ENCODE data around the gene SMIM10L2A.
"Not testable (repeated sequence)": the region's sequence is repeated elsewhere in the genome, so short reads cannot be mapped to it uniquely, and the experiment has no call there.

SMIM10L2A gene

DNA sequence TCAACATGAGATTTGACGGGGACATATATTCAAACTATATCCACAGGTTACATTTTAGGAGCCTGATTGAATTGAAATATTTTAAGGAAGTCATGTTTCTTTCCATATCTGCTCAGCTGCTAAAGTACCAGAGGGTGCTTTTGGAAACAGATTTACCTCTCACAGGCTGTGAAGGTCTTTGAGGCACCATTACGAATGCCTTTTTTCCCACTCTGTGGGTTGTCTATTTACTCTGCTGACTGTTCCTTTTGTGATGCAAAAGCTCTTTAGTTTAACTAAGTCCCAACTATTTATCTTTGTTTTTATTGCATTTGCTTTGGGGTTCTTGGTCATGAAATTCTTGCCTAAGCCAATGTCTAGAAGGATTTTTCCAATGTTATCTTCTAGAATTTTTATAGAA lies 40.0 kb downstream of the SMIM10L2A start:
- DNase-seq: not testable (repeated sequence)

DNA sequence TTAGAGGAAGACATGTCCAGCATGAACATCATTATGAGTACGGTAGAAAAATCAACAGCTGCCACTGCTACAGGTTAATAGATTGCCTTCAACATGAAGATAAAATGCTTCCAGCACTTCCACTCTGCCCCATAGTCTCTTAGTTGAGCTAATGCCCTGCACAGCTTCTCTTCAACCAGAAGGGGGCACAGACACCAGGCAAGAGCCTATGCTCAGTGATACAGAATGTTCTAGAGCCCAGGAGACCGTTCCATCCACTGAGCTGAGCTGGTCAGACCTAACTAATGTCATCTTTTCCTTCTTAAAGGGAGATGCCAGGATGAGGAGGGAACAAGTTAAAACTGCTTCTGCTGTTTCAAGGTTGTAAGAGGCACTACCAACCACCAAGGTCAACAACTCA lies 42.2 kb downstream of the SMIM10L2A start:
- DNase-seq: no peak

DNA sequence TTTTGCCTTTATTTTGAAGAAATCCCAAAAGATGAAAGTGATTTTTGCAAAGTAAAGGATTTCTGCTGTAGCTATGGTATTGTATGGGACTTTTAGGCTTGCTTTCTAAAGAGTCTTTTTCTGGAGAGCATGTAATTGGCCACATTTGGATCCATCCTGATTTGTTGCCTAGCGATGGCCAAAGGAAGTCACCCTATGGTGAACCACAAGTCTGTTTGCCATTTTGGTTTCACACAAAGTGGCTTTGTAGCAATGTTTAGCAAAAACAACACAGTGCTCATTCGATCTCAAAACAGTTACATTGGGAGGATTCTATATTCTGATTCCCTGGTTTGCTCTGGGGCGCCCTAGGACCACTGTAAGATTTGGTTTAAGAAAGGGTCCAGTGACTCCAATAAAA lies 54.6 kb downstream of the SMIM10L2A start:
- no peak for DNase-seq

DNA sequence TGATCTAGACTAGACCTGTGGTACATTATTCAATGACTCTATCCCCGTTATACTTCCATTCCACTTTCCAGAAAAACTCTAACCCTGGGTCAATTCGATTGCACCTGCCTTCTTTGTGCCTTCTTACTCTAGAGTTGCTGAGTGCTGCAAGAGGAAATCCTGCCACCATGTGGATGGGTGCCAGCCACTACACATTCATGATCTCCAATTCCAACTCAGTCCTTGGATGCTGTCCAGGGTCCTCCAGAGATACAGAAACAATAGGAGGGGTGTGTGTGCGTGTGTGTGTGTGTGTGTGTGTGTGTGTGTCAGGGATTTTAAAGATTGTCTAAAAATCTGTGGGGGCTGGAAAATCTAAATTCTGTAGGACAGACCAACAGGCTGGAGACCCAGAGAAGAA lies 55.8 kb downstream of the SMIM10L2A start:
- DNase-seq: peak; percentile 42

Data from DMS79 treated with DMSO at 0.1 percent for 48 hours (cell line).